ENCODE data around the gene PPM1F.

DNA sequence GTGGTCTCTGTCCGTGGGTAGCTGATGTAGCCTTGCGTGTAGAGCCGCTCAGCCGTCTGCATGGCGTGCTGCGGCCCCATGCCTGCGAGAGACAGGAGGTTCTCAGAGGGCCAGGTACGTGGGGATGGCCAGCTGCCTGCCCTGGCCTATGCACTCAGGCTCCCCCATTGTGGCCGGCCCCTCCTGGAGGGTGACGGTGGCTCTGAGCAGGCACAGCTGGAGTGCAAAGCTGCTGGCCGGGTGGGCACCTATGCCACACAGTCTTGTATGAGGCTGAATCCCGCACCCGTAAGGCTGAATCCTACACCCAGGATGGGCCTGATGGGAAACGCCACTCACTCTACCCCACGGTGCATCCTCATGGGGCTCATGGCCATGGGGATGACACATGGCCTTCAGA is 11.6 kb upstream of the PPM1F start:
- TF ChIP-seq, protein P1, sequence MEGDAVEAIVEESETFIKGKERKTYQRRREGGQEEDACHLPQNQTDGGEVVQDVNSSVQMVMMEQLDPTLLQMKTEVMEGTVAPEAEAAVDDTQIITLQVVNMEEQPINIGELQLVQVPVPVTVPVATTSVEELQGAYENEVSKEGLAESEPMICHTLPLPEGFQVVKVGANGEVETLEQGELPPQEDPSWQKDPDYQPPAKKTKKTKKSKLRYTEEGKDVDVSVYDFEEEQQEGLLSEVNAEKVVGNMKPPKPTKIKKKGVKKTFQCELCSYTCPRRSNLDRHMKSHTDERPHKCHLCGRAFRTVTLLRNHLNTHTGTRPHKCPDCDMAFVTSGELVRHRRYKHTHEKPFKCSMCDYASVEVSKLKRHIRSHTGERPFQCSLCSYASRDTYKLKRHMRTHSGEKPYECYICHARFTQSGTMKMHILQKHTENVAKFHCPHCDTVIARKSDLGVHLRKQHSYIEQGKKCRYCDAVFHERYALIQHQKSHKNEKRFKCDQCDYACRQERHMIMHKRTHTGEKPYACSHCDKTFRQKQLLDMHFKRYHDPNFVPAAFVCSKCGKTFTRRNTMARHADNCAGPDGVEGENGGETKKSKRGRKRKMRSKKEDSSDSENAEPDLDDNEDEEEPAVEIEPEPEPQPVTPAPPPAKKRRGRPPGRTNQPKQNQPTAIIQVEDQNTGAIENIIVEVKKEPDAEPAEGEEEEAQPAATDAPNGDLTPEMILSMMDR (IDR thresholded peaks at IDR 0.05; ENCODE audit: low read depth, low read length): no peak
- TF ChIP-seq EZH2phosphoT487 (IDR thresholded peaks at IDR 0.05; ENCODE audit: low read depth): no peak

Measured in OCI-LY3 (cell line).